Measurements from ENCODE around the gene CRIM1. TPM values are rescaled to one million over a fixed set of nuclear protein-coding genes. Genes with fewer than 3 reads are reported as not detected.

CRIM1 gene
- total and polyA plus RNA-seq, 4 donors, result 24.3 to 119 (median 58.4) TPM

DNA sequence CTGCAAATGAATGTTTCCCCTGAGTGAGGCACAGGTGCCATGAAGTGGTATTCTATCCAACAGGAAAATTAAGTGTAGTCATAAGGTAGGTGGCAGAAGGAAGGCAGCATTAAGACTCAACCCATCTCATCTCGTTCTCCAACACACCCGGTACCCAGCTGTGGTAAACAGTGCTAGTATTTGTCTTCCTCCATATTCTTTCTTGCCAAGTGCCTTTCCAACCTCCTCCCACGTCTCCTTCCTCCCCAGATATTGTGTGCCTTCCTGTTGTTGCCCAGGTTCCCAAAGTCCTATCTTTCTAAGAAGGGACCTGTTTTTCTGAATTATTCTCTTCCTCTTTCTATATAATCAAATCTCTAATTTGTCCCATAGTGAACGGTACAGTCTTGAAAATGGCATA is 83.5 kb downstream of the CRIM1 start:
- Histone ChIP-seq H3K4me1 (ENCODE audit: control insufficient read depth in 5 of 5, insufficient read depth in 5 of 5, low read length in 5 of 5) (peaks cover 8 to 29% (median 12%) of the 10 kb centered on the region in 5 donors), H3K9ac (ENCODE audit: insufficient read depth in 1 of 2, low read length in 2 of 2) (no peak overlapping the region), H3K4me3 (no peak overlapping the region), H3K27ac (ENCODE audit: low read depth in 1 of 2, low read length in 1 of 2) (peak overlapping the region in 1 of 2 donors; percentile 39), H3K27me3 (ENCODE audit: control insufficient read depth in 3 of 3, insufficient read depth in 3 of 3, low read length in 2 of 3) (no peaks in the 10 kb centered on the region), H3K9me3 (ENCODE audit: control insufficient read depth in 4 of 4, insufficient read depth in 3 of 4, low read length in 3 of 4) (peaks cover 0 to 2% (median 0%) of the 10 kb centered on the region in 4 donors), H3K36me3 (ENCODE audit: control insufficient read depth in 4 of 4, insufficient read depth in 4 of 4, low read length in 4 of 4) (peaks cover 0 to 10% (median 8%) of the 10 kb centered on the region in 4 donors)
- WGBS, 2 donors, result 74 to 75% methylated on average over 4 of the region's 4 CpGs
- ATAC-seq (ENCODE audit: insufficient read depth, low FRiP score), result no peak
- DNase-seq, result no peak
- TF ChIP-seq, protein P1, sequence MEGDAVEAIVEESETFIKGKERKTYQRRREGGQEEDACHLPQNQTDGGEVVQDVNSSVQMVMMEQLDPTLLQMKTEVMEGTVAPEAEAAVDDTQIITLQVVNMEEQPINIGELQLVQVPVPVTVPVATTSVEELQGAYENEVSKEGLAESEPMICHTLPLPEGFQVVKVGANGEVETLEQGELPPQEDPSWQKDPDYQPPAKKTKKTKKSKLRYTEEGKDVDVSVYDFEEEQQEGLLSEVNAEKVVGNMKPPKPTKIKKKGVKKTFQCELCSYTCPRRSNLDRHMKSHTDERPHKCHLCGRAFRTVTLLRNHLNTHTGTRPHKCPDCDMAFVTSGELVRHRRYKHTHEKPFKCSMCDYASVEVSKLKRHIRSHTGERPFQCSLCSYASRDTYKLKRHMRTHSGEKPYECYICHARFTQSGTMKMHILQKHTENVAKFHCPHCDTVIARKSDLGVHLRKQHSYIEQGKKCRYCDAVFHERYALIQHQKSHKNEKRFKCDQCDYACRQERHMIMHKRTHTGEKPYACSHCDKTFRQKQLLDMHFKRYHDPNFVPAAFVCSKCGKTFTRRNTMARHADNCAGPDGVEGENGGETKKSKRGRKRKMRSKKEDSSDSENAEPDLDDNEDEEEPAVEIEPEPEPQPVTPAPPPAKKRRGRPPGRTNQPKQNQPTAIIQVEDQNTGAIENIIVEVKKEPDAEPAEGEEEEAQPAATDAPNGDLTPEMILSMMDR (IDR thresholded peaks at IDR 0.05; ENCODE audit: control extremely low read depth, extremely low read depth), result no peak

DNA sequence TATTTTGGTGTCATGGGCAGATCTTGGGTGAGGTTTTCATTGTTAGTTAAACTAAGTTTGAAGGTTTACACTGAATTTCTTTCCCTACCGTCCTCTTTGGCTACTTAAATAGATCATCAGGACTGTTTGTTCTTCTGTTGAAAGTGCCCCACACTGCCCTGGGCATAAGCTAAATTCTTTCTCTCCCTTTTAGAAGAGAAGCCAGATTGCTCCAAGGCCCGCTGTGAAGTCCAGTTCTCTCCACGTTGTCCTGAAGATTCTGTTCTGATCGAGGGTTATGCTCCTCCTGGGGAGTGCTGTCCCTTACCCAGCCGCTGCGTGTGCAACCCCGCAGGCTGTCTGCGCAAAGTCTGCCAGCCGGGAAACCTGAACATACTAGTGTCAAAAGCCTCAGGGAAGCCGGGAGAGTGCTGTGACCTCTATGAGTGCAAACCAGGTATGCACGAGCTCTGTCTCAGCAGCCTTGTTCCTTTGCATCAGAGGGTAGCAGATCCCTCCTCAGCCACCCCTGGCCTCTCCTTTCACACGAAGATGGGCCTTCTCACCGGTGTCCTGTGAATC is 85.6 kb downstream of the CRIM1 start:
- H3K36me3 ChIP-seq (ENCODE audit: control insufficient read depth in 4 of 4, insufficient read depth in 4 of 4, low read length in 4 of 4), result peaks cover 0 to 13% (median 10%) of the 10 kb centered on the region in 4 donors
- H3K9ac ChIP-seq (ENCODE audit: insufficient read depth in 1 of 2, low read length in 2 of 2), result no peak overlapping the region
- ATAC-seq (ENCODE audit: insufficient read depth, low FRiP score), result no peak
- TF ChIP-seq, protein P1 (IDR thresholded peaks at IDR 0.05; ENCODE audit: control extremely low read depth, extremely low read depth), result no peak
- H3K9me3 ChIP-seq (ENCODE audit: control insufficient read depth in 4 of 4, insufficient read depth in 3 of 4, low read length in 3 of 4), result peaks cover 0 to 2% (median 0%) of the 10 kb centered on the region in 4 donors
- peaks cover 8 to 24% (median 12%) of the 10 kb centered on the region in 5 donors for H3K4me1 ChIP-seq (ENCODE audit: control insufficient read depth in 5 of 5, insufficient read depth in 5 of 5, low read length in 5 of 5)
- no peak overlapping the region for H3K4me3 ChIP-seq
- no peak for DNase-seq
- WGBS, 2 donors, result 86 to 87% methylated on average over 13 of the region's 13 CpGs
- no peaks in the 10 kb centered on the region for H3K27me3 ChIP-seq (ENCODE audit: control insufficient read depth in 3 of 3, insufficient read depth in 3 of 3, low read length in 2 of 3)
- peak overlapping the region in 1 of 2 donors; percentile 11 for H3K27ac ChIP-seq (ENCODE audit: low read depth in 1 of 2, low read length in 1 of 2)

DNA sequence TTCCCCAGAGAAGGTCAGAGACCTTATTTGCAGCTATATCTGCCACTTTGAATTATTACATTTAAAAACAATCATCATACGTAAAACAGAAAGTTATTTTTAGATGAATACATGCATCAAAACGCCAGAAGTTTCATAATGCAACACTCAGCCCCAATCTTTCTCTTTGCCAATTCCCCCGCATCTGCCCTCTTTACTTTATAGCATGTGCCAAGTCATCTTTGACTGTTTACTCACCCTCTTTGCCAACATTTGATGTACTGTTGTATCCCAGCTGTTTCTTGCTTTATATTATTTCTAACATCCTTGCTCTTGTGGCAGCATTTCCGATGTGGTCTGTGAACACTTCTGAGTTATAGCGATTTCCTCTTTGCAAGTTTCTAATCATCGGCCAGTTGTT is 86.2 kb downstream of the CRIM1 start:
- Histone ChIP-seq H3K9me3 (ENCODE audit: control insufficient read depth in 4 of 4, insufficient read depth in 3 of 4, low read length in 3 of 4) (peaks cover 0 to 2% (median 0%) of the 10 kb centered on the region in 4 donors), H3K27ac (ENCODE audit: low read depth in 1 of 2, low read length in 1 of 2) (no peak overlapping the region), H3K27me3 (ENCODE audit: control insufficient read depth in 3 of 3, insufficient read depth in 3 of 3, low read length in 2 of 3) (no peaks in the 10 kb centered on the region), H3K4me1 (ENCODE audit: control insufficient read depth in 5 of 5, insufficient read depth in 5 of 5, low read length in 5 of 5) (peaks cover 8 to 24% (median 12%) of the 10 kb centered on the region in 5 donors), H3K36me3 (ENCODE audit: control insufficient read depth in 4 of 4, insufficient read depth in 4 of 4, low read length in 4 of 4) (peaks cover 0 to 13% (median 10%) of the 10 kb centered on the region in 4 donors), H3K4me3 (no peak overlapping the region), H3K9ac (ENCODE audit: insufficient read depth in 1 of 2, low read length in 2 of 2) (no peak overlapping the region)
- WGBS, 2 donors, result 11 to 21% methylated on average over 6 of the region's 6 CpGs
- TF ChIP-seq, protein P1 (IDR thresholded peaks at IDR 0.05; ENCODE audit: control extremely low read depth, extremely low read depth), result no peak
- ATAC-seq (ENCODE audit: insufficient read depth, low FRiP score) (peak; percentile 55), DNase-seq (peak; percentile 63 to 92 (median 92))

Measured in lung (tissue), 12 donors.